ENCODE data around the gene SPATS2. TPM values are rescaled to one million over a fixed set of nuclear protein-coding genes. Genes with fewer than 3 reads are reported as not detected.

Gene SPATS2
- total RNA-seq, 1 experiment from 2014 or later: 74.2 TPM

DNA sequence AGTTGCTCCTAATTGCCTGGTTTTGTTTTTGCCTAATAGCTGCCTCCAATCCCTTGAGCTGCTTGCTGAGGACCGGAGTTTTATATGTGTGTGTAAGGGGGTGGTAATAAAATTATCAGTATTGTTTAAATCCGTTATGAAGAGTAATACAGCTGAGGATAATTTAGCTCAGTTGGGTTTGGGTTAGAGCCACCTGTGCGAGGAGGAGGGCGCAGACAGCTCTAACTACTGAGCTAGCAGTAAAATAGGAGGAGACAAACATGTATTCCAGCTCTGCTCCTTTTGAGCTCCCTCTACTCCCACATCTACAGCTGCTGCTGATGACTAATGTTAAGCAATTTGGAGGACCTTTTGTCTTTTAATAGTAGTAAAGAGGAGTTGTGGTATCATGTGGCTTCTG is 61.5 kb downstream of the SPATS2 start:
- DNase-seq (ENCODE audit: low read depth, low spot score): peak; percentile 3
- Histone ChIP-seq H4K20me1 (ENCODE audit: insufficient read depth) (no peaks in the 10 kb centered on the region), H3K27ac (ENCODE audit: low read depth, low read length) (no peak overlapping the region), H3K9me2 (ENCODE audit: insufficient read depth) (no peaks in the 10 kb centered on the region), H2AFZ (ENCODE audit: low read depth, low read length, poor library complexity, severe bottlenecking) (no peak overlapping the region), H3K79me2 (ENCODE audit: insufficient read depth, low read length) (peaks cover 89% of the 10 kb centered on the region), H3K9ac (ENCODE audit: low read length) (no peak overlapping the region), H3K4me1 (ENCODE audit: control insufficient read depth in 1 of 2, insufficient read depth in 2 of 2, low read length in 2 of 2) (peaks cover 12 to 15% of the 10 kb centered on the region in 2 experiments; a peak in 3 of 4 replicates), H3K4me3 (replicated peaks in 1 of 2; ENCODE audit: low read depth in 1 of 2, low read length in 2 of 2) (no peak overlapping the region), H3K4me2 (ENCODE audit: low read length) (peak overlapping the region; percentile 30), H3K36me3 (ENCODE audit: control insufficient read depth in 1 of 2, insufficient read depth in 2 of 2, low read length in 2 of 2) (peaks cover 0 to 5% of the 10 kb centered on the region in 2 experiments; a peak in 2 of 4 replicates), H3K9me3 (ENCODE audit: control insufficient read depth in 1 of 2, insufficient read depth in 1 of 2, low read depth in 1 of 2, low read length in 2 of 2) (no peaks in the 10 kb centered on the region), H3K27me3 (ENCODE audit: insufficient read depth, low read length) (no peaks in the 10 kb centered on the region)
- BruUV-seq (replicated peaks): no TSS peak
- TF ChIP-seq, protein P1, sequence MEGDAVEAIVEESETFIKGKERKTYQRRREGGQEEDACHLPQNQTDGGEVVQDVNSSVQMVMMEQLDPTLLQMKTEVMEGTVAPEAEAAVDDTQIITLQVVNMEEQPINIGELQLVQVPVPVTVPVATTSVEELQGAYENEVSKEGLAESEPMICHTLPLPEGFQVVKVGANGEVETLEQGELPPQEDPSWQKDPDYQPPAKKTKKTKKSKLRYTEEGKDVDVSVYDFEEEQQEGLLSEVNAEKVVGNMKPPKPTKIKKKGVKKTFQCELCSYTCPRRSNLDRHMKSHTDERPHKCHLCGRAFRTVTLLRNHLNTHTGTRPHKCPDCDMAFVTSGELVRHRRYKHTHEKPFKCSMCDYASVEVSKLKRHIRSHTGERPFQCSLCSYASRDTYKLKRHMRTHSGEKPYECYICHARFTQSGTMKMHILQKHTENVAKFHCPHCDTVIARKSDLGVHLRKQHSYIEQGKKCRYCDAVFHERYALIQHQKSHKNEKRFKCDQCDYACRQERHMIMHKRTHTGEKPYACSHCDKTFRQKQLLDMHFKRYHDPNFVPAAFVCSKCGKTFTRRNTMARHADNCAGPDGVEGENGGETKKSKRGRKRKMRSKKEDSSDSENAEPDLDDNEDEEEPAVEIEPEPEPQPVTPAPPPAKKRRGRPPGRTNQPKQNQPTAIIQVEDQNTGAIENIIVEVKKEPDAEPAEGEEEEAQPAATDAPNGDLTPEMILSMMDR (IDR thresholded peaks at IDR 0.05 in 2 of 3, conservative IDR thresholded peaks at IDR 0.05 in 1 of 3; ENCODE audit: borderline replicate concordance in 1 of 3, insufficient read depth in 1 of 3, low read depth in 2 of 3, low read length in 2 of 3): no peak
- TF ChIP-seq, protein P2, sequence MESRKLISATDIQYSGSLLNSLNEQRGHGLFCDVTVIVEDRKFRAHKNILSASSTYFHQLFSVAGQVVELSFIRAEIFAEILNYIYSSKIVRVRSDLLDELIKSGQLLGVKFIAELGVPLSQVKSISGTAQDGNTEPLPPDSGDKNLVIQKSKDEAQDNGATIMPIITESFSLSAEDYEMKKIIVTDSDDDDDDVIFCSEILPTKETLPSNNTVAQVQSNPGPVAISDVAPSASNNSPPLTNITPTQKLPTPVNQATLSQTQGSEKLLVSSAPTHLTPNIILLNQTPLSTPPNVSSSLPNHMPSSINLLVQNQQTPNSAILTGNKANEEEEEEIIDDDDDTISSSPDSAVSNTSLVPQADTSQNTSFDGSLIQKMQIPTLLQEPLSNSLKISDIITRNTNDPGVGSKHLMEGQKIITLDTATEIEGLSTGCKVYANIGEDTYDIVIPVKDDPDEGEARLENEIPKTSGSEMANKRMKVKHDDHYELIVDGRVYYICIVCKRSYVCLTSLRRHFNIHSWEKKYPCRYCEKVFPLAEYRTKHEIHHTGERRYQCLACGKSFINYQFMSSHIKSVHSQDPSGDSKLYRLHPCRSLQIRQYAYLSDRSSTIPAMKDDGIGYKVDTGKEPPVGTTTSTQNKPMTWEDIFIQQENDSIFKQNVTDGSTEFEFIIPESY (IDR thresholded peaks at IDR 0.05; ENCODE audit: extremely low read depth, insufficient replicate concordance, low read length): no peak
- TF ChIP-seq POLR2A (IDR thresholded peaks at IDR 0.05; ENCODE audit: borderline replicate concordance, extremely low read depth, insufficient read depth, insufficient read length) (no peak), SP1 (IDR thresholded peaks at IDR 0.05; ENCODE audit: low read depth) (no peak), EZH2phosphoT487 (IDR thresholded peaks at IDR 0.05; ENCODE audit: borderline replicate concordance) (no peak), SIN3A (IDR thresholded peaks at IDR 0.05; ENCODE audit: low read depth) (no peak), RAD21 (IDR thresholded peaks at IDR 0.05; ENCODE audit: low read depth) (no peak), TCF7L2 (IDR thresholded peaks at IDR 0.05; ENCODE audit: borderline replicate concordance, extremely low read depth, insufficient read depth, insufficient read length) (no peak), JUND (IDR thresholded peaks at IDR 0.05) (no peak), EGR1 (IDR thresholded peaks at IDR 0.05; ENCODE audit: low read depth) (no peak), CBX3 (IDR thresholded peaks at IDR 0.05; ENCODE audit: low read depth) (no peak), ZNF274 (IDR thresholded peaks at IDR 0.05; ENCODE audit: low read depth, low read length) (no peak), ZFX (IDR thresholded peaks at IDR 0.05) (no peak), CEBPB (IDR thresholded peaks at IDR 0.05; ENCODE audit: low read depth) (no peak), EZH2 (IDR thresholded peaks at IDR 0.05) (no peak), SRF (IDR thresholded peaks at IDR 0.05; ENCODE audit: low read depth) (no peak)
- TF ChIP-seq, protein P3, sequence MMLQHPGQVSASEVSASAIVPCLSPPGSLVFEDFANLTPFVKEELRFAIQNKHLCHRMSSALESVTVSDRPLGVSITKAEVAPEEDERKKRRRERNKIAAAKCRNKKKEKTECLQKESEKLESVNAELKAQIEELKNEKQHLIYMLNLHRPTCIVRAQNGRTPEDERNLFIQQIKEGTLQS (IDR thresholded peaks at IDR 0.05): no peak
- TF ChIP-seq, protein P4, sequence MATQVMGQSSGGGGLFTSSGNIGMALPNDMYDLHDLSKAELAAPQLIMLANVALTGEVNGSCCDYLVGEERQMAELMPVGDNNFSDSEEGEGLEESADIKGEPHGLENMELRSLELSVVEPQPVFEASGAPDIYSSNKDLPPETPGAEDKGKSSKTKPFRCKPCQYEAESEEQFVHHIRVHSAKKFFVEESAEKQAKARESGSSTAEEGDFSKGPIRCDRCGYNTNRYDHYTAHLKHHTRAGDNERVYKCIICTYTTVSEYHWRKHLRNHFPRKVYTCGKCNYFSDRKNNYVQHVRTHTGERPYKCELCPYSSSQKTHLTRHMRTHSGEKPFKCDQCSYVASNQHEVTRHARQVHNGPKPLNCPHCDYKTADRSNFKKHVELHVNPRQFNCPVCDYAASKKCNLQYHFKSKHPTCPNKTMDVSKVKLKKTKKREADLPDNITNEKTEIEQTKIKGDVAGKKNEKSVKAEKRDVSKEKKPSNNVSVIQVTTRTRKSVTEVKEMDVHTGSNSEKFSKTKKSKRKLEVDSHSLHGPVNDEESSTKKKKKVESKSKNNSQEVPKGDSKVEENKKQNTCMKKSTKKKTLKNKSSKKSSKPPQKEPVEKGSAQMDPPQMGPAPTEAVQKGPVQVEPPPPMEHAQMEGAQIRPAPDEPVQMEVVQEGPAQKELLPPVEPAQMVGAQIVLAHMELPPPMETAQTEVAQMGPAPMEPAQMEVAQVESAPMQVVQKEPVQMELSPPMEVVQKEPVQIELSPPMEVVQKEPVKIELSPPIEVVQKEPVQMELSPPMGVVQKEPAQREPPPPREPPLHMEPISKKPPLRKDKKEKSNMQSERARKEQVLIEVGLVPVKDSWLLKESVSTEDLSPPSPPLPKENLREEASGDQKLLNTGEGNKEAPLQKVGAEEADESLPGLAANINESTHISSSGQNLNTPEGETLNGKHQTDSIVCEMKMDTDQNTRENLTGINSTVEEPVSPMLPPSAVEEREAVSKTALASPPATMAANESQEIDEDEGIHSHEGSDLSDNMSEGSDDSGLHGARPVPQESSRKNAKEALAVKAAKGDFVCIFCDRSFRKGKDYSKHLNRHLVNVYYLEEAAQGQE (IDR thresholded peaks at IDR 0.05; ENCODE audit: low read depth): no peak
- TF ChIP-seq, protein P5, sequence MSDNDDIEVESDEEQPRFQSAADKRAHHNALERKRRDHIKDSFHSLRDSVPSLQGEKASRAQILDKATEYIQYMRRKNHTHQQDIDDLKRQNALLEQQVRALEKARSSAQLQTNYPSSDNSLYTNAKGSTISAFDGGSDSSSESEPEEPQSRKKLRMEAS (IDR thresholded peaks at IDR 0.05): no peak
- ChIA-PET POLR2A (interaction anchor here (1.1 kb wide), 1 partner anchor 62 kb away, joined by 3 read pairs; no protein-coding TSS in a partner anchor), RAD21 (ENCODE audit: low non-redundant PET in 1 of 2, low total read pairs in 2 of 2, uncharacterized antibody in 2 of 2, unreplicated experiment in 2 of 2) (no interaction called here), CTCF (no interaction called here)
- peak; percentile 62 for ATAC-seq
- intact Hi-C loops (cut with micrococcal nuclease): no loop called here
